Gastroesophageal sphincter (tissue), 4 donors: Measurements from ENCODE around the gene AP3D1. TPM values are rescaled to one million over a fixed set of nuclear protein-coding genes. Genes with fewer than 3 reads are reported as not detected.
"Not testable (repeated sequence)": the region's sequence is repeated elsewhere in the genome, so short reads cannot be mapped to it uniquely, and the experiment has no call there.

Source experiments
- ATAC-seq: fragments of 150-250 bp; one replicate; pipeline ENCODE4 v1.9.1; 2016; ENCODE audit warnings: mild to moderate bottlenecking, moderate library complexity
- H3K27ac ChIP-seq, 4 donors: fragments of 200-600 bp; sonication (generic) in 3 of 4; 1 replicate in 3 of 4; 2 replicates in 1 of 4; pipeline ENCODE4 v1.5.1; 2016 to 2019
- H3K27me3 ChIP-seq: fragments of 200-600 bp; sonication (generic); one replicate; pipeline ENCODE4 v1.5.1; 2019
- H3K36me3 ChIP-seq, 2 donors: fragments of 200-600 bp; sonication (generic); one replicate each; pipeline ENCODE4 v1.5.1; 2019; ENCODE audit warnings: control low read depth in 1 of 2
- H3K4me1 ChIP-seq, 3 donors: fragments of 200-600 bp; sonication (generic); 1 replicate in 2 of 3; 2 replicates in 1 of 3; pipeline ENCODE4 v1.5.1; 2016 to 2019; ENCODE audit warnings: control low read depth in 2 of 3
- H3K4me3 ChIP-seq, 2 donors: fragments of 200-600 bp; sonication (generic); one replicate each; pipeline ENCODE4 v1.5.1; 2019; ENCODE audit warnings: mild to moderate bottlenecking in 1 of 2, moderate library complexity in 1 of 2
- H3K9me3 ChIP-seq, 3 donors: fragments of 200-600 bp; sonication (generic); one replicate each; pipeline ENCODE4 v1.5.1; 2017 to 2019; ENCODE audit warnings: control low read depth in 2 of 3
- EP300 ChIP-seq: sonication (generic); formaldehyde crosslinking; IDR thresholded peaks from one replicate; pipeline ENCODE4 v1.6.1; 2017; ENCODE audit warnings: antibody characterized with exemption, mild to moderate bottlenecking
- POLR2A ChIP-seq, 2 donors: fragments of 450-650 bp; IDR thresholded peaks; one replicate each; pipeline ENCODE4 v1.6.1; 2017; ENCODE audit warnings: antibody characterized with exemption in 2 of 2, mild to moderate bottlenecking in 2 of 2, moderate library complexity in 1 of 2
- POLR2AphosphoS5 ChIP-seq: sonication (generic); formaldehyde crosslinking; IDR thresholded peaks from one replicate; pipeline ENCODE4 v1.6.1; 2017; ENCODE audit warnings: antibody characterized with exemption
- WGBS, 2 donors: methylation state at CpG; one replicate each; pipeline ENCODE4 v1.1.5; 2018; ENCODE audit warnings: low coverage in 1 of 2; 5-methylcytosine and 5-hydroxymethylcytosine counted together
- total RNA-seq, 4 donors: library from RNA; depleted of rRNA; stranded (reverse); fragments of >200 nt; gene quantifications; one replicate each; pipeline ENCODE4 v1.1.0, GENCODE V29; 2016
- TF ChIP-seq, protein P1 (sequence below), 4 experiments: fragments of 200-600 bp in 2 of 4; fragments of 450-650 bp in 2 of 4; sonication (generic) in 1 of 4; IDR thresholded peaks; one replicate each; pipeline ENCODE4 v1.5.1; 2017 to 2019; ENCODE audit warnings: antibody characterized with exemption in 4 of 4, mild to moderate bottlenecking in 2 of 4, moderate library complexity in 2 of 4

Gene AP3D1
- total RNA-seq, 4 donors from 2014 or later = 69.9 to 132 (median 73.8) TPM

DNA sequence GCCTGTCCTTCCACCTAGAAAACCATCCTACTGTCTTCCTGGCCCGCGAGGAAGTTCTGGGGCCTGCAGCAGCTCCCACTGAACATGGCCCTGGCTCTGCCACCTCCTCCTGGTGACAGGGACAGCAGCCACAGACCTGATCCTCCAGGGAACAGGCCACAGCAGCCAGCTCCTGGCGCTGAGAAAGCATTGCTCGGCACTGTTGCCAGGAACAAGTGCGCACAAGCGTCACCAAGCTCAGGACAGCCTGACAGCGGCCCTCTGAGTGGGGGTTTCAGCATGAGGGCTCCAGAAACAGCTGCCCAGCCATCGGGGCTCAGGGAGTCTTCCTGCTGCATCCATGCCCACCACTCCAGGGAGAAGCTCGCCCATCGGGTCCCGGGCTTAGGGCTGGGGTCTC, 21.9 kb downstream of the AP3D1 start:
- Histone ChIP-seq H3K36me3 (peaks cover 0 to 96% of the 10 kb centered on the region in 2 donors), H3K4me3 (no peak overlapping the region), H3K27me3 (no peaks in the 10 kb centered on the region), H3K9me3 (no peaks in the 10 kb centered on the region), H3K27ac (no peak overlapping the region), H3K4me1 (no peaks in the 10 kb centered on the region)
- no CpG with 5 or more reads among the region's 11 CpGs for WGBS, 2 donors
- TF ChIP-seq EP300 (no peak), POLR2A (IDR thresholded peaks at IDR 0.05) (no peak), POLR2AphosphoS5 (no peak)
- TF ChIP-seq, protein P1, sequence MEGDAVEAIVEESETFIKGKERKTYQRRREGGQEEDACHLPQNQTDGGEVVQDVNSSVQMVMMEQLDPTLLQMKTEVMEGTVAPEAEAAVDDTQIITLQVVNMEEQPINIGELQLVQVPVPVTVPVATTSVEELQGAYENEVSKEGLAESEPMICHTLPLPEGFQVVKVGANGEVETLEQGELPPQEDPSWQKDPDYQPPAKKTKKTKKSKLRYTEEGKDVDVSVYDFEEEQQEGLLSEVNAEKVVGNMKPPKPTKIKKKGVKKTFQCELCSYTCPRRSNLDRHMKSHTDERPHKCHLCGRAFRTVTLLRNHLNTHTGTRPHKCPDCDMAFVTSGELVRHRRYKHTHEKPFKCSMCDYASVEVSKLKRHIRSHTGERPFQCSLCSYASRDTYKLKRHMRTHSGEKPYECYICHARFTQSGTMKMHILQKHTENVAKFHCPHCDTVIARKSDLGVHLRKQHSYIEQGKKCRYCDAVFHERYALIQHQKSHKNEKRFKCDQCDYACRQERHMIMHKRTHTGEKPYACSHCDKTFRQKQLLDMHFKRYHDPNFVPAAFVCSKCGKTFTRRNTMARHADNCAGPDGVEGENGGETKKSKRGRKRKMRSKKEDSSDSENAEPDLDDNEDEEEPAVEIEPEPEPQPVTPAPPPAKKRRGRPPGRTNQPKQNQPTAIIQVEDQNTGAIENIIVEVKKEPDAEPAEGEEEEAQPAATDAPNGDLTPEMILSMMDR (IDR thresholded peaks at IDR 0.05) = no peak
- no peak for ATAC-seq

DNA sequence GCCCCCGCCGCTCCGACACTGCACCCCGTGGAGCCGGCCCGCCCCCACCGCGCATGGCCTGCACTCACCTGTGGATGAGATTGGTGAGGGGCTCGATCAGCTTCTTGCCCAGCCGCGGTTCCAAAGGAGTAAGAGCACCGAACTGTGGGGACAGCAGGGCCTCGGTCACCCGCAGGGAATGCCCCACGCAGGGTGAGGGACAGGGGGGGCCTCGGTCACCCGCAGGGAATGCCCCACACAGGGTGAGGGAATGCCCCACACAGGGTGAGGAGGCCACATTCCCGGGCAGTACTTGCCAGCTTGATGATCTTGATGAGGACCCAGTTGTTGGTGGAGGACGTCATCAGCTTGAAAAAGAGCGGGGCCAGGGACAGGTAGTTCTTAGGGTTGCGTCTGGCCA, 22.3 kb downstream of the AP3D1 start:
- 90% methylated on average over 2 of the region's 21 CpGs; no CpG with 5 or more reads in 1 of the 2 donors for WGBS, 2 donors
- TF ChIP-seq POLR2AphosphoS5 = no peak
- ATAC-seq = no peak

DNA sequence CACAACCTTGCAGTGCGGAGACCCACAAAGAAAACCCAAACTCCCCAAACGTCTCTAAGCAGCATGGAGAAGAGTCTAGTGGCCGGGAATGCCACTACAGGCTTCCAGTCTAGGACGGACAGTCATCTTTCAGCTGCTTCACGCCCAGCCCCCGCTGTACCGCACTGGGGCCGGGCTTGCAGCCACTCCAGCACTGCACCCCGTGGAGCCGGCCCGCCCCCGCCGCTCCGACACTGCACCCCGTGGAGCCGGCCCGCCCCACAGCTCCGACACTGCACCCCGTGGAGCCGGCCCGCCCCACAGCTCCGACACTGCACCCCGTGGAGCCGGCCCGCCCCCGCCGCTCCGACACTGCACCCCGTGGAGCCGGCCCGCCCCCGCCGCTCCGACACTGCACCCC, 23.1 kb downstream of the AP3D1 start:
- not testable (repeated sequence) for H3K4me1 ChIP-seq, H3K27me3 ChIP-seq, H3K9me3 ChIP-seq, H3K27ac ChIP-seq, H3K4me3 ChIP-seq, ATAC-seq
- no CpG with 5 or more reads among the region's 34 CpGs for WGBS, 2 donors
- H3K36me3 ChIP-seq = peaks cover 0 to 96% of the 10 kb centered on the region in 2 donors

More for the DNA sequence above, 22.3 kb downstream of the AP3D1 start:
- no peaks in the 10 kb centered on the region for H3K4me1 ChIP-seq
- H3K27me3 ChIP-seq = no peaks in the 10 kb centered on the region
- H3K9me3 ChIP-seq = no peaks in the 10 kb centered on the region
- H3K36me3 ChIP-seq = peaks cover 0 to 96% of the 10 kb centered on the region in 2 donors
- no peak overlapping the region for H3K4me3 ChIP-seq
- H3K27ac ChIP-seq = no peak overlapping the region

DNA sequence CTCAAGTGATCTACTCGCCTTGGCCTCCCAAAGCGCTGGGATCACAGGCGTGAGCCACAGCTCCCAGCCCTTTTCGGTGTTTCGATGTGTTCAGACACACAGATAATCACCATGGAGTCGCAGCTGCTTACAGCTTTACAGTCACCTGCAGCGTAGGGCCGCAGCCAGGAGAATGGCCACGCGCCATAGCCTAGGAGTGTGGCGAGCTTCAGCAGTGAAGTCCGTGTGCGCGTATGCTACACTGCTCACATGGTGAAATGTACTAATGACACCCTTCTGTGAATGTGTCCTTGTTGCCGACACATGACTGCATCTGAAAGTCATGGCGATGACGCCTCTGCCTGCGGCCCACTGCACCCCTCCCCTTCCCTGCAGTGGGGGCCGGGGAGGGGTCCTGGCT, 23.6 kb downstream of the AP3D1 start:
- TF ChIP-seq EP300 (no peak), POLR2A (IDR thresholded peaks at IDR 0.05) (no peak), POLR2AphosphoS5 (no peak)
- TF ChIP-seq, protein P1 (IDR thresholded peaks at IDR 0.05) = no peak
- Histone ChIP-seq H3K4me3 (no peak overlapping the region), H3K9me3 (no peaks in the 10 kb centered on the region), H3K27me3 (no peaks in the 10 kb centered on the region), H3K27ac (no peak overlapping the region), H3K36me3 (peaks cover 0 to 96% of the 10 kb centered on the region in 2 donors), H3K4me1 (no peaks in the 10 kb centered on the region)
- WGBS, 2 donors = 60 to 80% methylated on average over 1 to 6 of the region's 19 CpGs
- no peak for ATAC-seq

DNA sequence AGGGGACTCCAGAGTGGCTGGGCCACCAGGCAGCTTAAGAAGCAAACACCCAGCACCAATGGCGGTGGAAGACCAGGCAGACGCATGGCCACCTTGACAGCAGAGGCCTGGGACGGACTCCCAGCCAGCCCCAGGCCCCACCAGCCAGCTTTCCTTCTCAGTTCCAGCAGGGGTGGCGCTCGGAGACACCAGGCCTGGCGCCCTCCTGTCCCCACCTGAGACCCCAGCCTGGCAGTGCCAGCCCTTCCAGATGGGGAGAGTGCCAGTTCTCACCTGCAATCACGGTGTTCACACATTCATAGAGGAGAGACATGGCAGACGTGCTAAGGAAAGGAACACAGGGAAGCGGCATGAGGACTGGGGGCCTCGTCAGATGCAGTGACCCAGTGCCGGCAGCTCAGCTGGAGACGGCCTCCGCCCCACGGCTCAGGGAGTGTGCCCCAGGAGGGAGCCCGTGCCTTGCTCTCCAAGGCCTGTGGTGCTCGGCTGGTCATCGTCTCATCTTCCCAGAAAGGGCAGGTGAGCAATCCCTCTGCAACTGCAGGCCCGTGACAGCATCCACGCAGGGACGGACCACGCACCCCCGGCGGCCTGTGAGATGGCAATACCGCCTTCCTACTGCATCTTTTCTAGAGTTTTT, 24.4 kb downstream of the AP3D1 start:
- Histone ChIP-seq H3K27me3 (no peaks in the 10 kb centered on the region), H3K9me3 (no peaks in the 10 kb centered on the region), H3K4me3 (no peak overlapping the region), H3K27ac (no peak overlapping the region), H3K36me3 (peaks cover 0 to 96% of the 10 kb centered on the region in 2 donors), H3K4me1 (no peaks in the 10 kb centered on the region)
- no peak for TF ChIP-seq EP300
- TF ChIP-seq, protein P1 (IDR thresholded peaks at IDR 0.05) = no peak
- TF ChIP-seq POLR2A (IDR thresholded peaks at IDR 0.05) = no peak
- no peak for TF ChIP-seq POLR2AphosphoS5
- WGBS, 2 donors = 91 to 94% methylated on average over 4 to 7 of the region's 24 CpGs
- ATAC-seq = no peak

DNA sequence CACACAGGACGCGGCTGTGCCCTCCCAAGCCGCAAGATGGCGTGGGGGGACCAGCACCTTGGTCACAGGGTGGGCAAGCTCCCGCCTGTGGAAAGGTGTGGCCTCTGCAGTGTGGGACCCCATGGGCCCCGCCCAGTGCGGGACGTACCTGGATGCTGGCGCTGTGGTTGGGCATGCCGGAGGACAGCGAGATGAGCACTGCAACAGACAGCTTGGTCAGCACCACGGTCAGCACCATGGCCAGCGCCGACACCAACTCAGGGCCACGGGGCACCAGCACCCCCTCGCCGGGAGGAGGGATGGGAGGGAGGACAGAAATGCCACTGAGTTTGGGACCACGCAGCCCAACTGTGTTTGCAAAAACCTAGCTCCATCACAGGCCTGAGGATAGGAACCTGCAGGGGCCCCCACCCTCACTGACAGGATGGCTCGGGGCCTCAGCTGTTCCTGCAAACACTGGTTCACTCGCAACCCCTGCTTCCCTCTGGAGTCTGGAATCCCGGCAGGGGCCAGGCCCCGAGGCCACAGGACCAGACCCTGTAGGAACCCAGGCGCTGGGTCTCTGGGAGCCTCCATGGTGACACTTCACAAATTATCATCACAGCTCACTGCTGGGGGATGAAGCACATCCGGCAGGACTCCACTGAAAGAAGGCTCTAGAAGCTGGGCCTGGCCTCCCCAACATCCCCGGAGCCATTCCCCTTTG, 27.5 kb downstream of the AP3D1 start:
- no peak overlapping the region for H3K27ac ChIP-seq
- 87% methylated on average over 3 of the region's 25 CpGs; no CpG with 5 or more reads in 1 of the 2 donors for WGBS, 2 donors
- H3K4me3 ChIP-seq = no peak overlapping the region
- TF ChIP-seq POLR2AphosphoS5 (no peak), POLR2A (IDR thresholded peaks at IDR 0.05) (no peak), EP300 (no peak)
- TF ChIP-seq, protein P1 (IDR thresholded peaks at IDR 0.05) = no peak
- no peaks in the 10 kb centered on the region for H3K27me3 ChIP-seq
- H3K36me3 ChIP-seq = peaks cover 0 to 97% of the 10 kb centered on the region in 2 donors
- ATAC-seq = no peak
- H3K4me1 ChIP-seq = no peaks in the 10 kb centered on the region
- no peaks in the 10 kb centered on the region for H3K9me3 ChIP-seq
